Mesothelial cell of epicardium (in vitro differentiated cells): ENCODE results near the gene FAM174C. TPM values are rescaled to one million over a fixed set of nuclear protein-coding genes. Genes with fewer than 3 reads are reported as not detected.

Source experiments
- DNase-seq, 2 experiments: peaks; one replicate each; pipeline ENCODE4 v3.0.0; 2021; ENCODE audit warnings: low spot score in 2 of 2; ENCODE audit not compliant: unreplicated experiment in 2 of 2
- H3K27ac Mint-ChIP-seq: 2 replicates; pipeline ENCODE4 v1.8.0; 2021; ENCODE audit warnings: mixed read lengths
- H3K27me3 Mint-ChIP-seq: 2 replicates; pipeline ENCODE4 v1.8.0; 2021; ENCODE audit warnings: low read depth, mixed read lengths
- H3K36me3 Mint-ChIP-seq: 2 replicates; pipeline ENCODE4 v1.8.0; 2021; ENCODE audit warnings: mixed read lengths
- H3K4me1 Mint-ChIP-seq: 2 replicates; pipeline ENCODE4 v1.8.0; 2021; ENCODE audit warnings: mixed read lengths
- H3K4me3 Mint-ChIP-seq: 2 replicates; pipeline ENCODE4 v1.8.0; 2021; ENCODE audit warnings: mild to moderate bottlenecking, moderate library complexity, mixed read lengths
- H3K9me3 Mint-ChIP-seq: 2 replicates; pipeline ENCODE4 v1.8.0; 2021; ENCODE audit warnings: mixed read lengths
- CTCF ChIP-seq: fragments of 200-600 bp; sonication (generic); IDR thresholded peaks from one replicate; pipeline ENCODE4 v1.5.0; 2021; ENCODE audit warnings: antibody characterized with exemption; ENCODE audit not compliant: unreplicated experiment
- total RNA-seq: library from RNA; stranded (reverse); gene quantifications from 3 replicates; pipeline ENCODE4 v1.2.1, GENCODE V29; 2021

Gene FAM174C
- total RNA-seq, 1 donor from 2014 or later = 24.4 TPM

DNA sequence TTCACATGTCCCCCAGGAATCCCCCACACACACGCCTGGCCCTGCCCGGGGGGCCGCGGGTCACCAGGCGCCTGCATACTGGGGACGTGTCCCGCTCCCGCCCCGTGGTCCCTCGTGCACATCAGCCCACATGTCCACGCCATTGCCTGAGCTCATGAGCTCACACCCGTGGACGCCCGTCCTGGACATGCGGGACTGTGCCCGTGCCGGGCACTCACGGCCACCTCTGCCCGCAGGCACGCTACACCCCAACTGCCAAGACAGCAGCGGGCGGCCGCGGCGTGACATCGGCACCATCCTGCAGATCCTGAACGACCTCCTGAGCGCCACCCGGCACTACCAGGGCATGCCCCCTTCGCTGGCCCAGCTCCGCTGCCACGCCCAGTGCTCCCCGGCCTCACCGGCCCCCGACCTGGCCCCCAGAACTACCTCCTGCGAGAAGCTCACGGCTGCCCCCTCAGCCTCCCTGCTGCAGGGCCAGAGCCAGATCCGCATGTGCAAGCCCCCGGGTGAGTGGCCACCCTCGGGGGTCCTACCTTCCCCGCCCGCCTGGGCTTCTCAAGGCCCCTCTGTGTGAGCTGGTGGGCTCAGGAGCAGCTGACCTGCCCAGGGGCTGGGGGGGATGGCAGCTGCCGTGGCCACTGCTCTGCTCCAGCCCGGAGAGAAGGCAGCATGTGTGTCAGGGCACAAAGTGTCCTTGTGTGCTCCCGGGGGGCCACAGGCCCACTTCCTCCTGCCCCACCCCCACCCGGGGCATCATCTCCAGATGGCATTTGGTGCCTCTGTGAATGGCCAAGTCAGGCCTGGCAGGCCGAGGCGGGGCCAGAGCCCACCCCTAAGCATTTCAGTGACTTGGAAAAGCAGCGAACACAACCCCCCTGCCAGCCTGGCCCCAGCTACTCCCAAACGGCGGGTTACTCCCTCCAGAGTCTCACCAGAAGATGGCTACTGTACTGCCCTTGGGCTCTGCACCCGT is 19.9 kb upstream of the FAM174C start:
- no peak overlapping the region for H3K4me3 Mint-ChIP-seq
- no peak overlapping the region for H3K27ac Mint-ChIP-seq
- peaks cover 10% of the 10 kb centered on the region for H3K36me3 Mint-ChIP-seq
- peaks cover 26% of the 10 kb centered on the region for H3K4me1 Mint-ChIP-seq
- H3K27me3 Mint-ChIP-seq = no peaks in the 10 kb centered on the region
- no peak for TF ChIP-seq CTCF
- no peak for DNase-seq
- no peaks in the 10 kb centered on the region for H3K9me3 Mint-ChIP-seq

- Mint-ChIP-seq H3K9me3 (no peaks in the 10 kb centered on the region), H3K27me3 (no peaks in the 10 kb centered on the region), H3K36me3 (peaks cover 10% of the 10 kb centered on the region), H3K27ac (peak overlapping the region; percentile 64), H3K4me1 (peaks cover 28% of the 10 kb centered on the region), H3K4me3 (no peak overlapping the region)
- no peak for TF ChIP-seq CTCF
- DNase-seq = no peak
These were observed 18.5 kb upstream of the FAM174C start for GRCh38 chr19:1256646-1257474.

- Mint-ChIP-seq H3K9me3 (no peaks in the 10 kb centered on the region), H3K27me3 (no peaks in the 10 kb centered on the region), H3K27ac (peak overlapping the region; percentile 64), H3K36me3 (peaks cover 10% of the 10 kb centered on the region), H3K4me3 (no peak overlapping the region), H3K4me1 (peaks cover 29% of the 10 kb centered on the region)
- no peak for DNase-seq
- TF ChIP-seq CTCF = no peak
These were observed 17.7 kb upstream of the FAM174C start for GRCh38 chr19:1257475-1258162.

DNA sequence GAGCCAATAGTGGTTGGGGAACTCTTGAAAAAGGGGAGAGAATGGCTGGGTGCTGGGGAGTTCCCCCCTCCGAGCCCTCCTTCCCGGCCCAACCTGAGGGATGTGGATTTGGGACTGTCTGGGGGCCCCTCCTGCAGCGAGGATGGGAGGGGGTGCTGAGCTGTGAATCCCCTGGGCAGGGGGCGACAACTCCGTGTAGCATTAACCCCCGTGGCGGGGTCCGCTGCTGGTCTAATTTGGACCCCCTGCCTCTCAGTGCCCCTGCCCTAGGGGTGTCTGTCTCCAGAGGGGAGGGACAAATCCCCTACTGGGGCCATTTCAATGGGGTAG is 17.2 kb upstream of the FAM174C start:
- Mint-ChIP-seq H3K36me3 (peaks cover 10% of the 10 kb centered on the region), H3K4me3 (no peak overlapping the region), H3K27ac (no peak overlapping the region), H3K4me1 (peaks cover 34% of the 10 kb centered on the region), H3K27me3 (no peaks in the 10 kb centered on the region), H3K9me3 (no peaks in the 10 kb centered on the region)
- no peak for TF ChIP-seq CTCF
- DNase-seq = no peak

- DNase-seq = no peak
- Mint-ChIP-seq H3K36me3 (peaks cover 7% of the 10 kb centered on the region), H3K27me3 (no peaks in the 10 kb centered on the region), H3K4me1 (peaks cover 33% of the 10 kb centered on the region), H3K9me3 (no peaks in the 10 kb centered on the region), H3K4me3 (no peak overlapping the region), H3K27ac (peak overlapping the region; percentile 90)
- TF ChIP-seq CTCF = no peak
These were observed 16.6 kb upstream of the FAM174C start for GRCh38 chr19:1258707-1259205.
